Islet precursor cell (in vitro differentiated cells): ENCODE results near the gene SRP54.
"Not testable (repeated sequence)": the region's sequence is repeated elsewhere in the genome, so short reads cannot be mapped to it uniquely, and the experiment has no call there.

Experiments
- DNase-seq: peaks from one replicate; pipeline ENCODE4 v3.0.0-alpha.2; 2018

SRP54 gene

DNA sequence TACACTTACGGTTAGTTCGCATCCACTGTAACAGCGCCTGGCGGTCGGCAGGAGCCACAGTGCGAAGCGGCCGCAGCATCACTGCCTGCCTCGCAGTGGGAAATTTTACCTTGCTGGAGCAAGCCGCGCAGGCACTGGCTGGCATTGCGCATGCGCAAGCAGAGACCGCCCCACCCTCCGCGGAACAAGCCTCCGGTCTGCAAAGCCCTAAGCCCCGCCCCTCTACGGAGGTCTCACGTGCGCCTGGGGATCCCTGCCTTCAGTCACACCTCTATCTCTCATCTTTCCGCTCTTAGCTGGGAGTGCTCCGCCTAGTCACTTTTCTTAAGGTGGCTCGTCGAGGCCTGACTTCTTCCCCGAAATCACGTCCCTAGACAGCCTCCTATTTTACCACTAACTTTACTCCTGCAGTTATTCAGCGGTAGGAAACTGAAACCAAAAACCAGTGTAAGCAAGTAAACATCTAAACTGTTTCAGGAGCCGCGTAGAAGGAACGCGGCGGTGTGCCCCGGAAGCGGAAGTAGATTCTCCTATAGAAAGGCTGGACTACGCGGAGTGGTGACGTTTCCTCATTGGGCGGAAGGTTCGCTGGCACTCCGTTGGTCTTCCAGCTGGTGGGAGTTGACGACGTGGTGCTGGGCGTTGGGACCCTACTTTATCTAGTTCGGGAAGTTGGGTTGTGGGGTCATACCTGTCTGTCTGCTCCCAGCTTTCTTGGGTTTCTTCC lies at the start of gene SRP54:
SRP54 (plus strand) TSS at position 572 of the 727 bp plus-strand sequence. CDS start 13,718 bp downstream, outside the sequence.
- DNase-seq, result peak; percentile 99

DNA sequence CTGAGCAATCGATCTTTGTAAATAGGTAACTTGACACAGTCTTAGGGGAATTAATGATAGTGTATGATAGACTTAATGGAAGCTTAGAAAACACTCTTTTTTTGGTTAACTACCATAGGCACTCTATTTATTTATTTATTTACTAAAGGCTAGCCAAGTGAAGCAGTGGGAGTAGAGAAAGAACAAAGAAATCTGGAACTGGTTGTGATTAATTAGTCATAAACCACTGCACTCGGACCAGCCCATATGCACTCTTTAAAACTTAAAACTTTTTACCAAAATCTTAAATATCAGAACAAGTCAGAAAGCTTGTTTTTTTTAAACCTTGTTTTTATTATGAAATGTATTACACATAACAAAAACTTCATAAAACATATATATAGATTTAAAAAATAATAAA lies 49.5 kb upstream of the SRP54 start:
- DNase-seq, result no peak

GRCh38 chr14:34935488-34935887 lies 47.3 kb upstream of the SRP54 start:
- no peak for DNase-seq

GRCh38 chr14:34937442-34937841 lies 45.4 kb upstream of the SRP54 start:
- no peak for DNase-seq

DNA sequence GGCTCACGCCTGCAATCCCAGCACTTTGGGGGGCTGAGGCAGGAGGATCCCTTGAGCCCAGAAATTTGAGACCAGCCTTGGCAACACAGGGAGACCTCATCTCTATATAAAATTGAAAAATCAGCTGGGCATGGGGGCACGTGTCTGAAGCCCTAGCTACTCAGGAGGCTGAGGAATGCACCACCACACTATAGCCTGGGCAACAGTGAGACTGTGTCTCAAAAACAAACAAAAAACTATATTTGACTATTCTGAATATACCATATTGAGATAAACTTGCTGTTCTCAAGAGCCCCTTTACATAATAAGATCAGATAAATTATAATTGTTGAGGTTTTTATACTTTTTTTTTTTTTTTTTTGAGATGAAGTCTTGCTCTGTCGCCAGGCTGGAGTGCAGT lies 44.9 kb upstream of the SRP54 start:
- DNase-seq, result no peak

DNA sequence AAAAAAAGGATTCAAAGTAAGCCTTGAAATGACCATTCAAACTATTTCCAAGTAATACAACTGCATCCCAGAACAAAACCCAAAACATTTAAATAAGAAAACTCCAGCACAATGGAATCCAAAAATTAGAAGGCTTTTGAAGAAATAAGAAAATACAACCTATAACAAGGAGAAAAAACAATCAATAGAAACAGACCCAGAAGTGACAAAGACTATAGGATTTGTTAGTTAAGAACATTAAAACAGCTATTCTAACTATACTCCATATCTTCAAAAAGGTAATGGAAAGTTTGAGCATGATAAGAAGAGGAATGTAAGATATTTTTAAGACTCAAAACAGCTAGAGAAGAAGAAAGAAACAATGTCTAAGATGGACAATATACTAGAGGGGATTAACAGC lies 39.3 kb upstream of the SRP54 start:
- DNase-seq, result no peak

GRCh38 chr14:34944744-34945143 lies 38.0 kb upstream of the SRP54 start:
- DNase-seq, result no peak

- no peak for DNase-seq
Observed at GRCh38 chr14:34946699-34947098, 36.1 kb upstream of the SRP54 start.

DNA sequence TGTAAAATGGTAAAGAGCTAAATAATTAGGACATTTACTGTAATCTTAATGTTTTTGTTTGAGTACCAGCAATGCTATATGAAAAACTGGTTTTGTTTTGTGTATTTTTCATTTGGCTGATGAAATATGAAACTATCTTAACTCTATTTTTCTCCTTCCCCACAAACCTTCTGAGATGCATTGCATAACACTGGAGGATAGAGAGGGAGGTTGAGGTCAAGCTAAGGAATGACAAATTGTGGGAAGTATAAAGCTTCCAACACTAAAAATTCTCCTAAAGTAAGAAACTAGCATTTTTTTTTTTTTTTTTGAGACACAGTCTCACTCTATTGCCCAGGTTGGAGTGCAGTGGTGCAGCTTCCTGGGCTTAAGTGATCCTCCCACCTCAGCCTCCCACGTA lies 31.5 kb upstream of the SRP54 start:
- no peak for DNase-seq

DNA sequence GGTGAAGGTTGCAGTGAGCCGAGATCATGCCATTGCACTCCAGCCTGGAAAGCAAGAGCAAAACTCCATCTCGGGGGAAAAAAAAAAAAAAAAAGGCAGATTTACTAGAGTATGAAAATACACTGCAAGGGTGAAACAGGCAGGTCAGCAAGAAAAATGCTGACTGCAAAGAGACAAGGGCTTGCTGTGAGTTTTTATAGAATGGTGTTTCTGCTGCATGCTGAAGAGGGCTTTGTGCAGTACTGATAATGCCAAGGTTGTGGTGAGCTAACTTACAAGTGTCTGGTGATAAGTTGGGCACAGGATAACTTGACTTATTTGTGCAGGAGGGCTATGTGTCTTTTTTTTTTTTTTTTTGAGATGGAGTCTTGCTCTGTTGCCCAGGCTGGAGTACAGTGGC lies 25.9 kb upstream of the SRP54 start:
- DNase-seq, result no peak

DNA sequence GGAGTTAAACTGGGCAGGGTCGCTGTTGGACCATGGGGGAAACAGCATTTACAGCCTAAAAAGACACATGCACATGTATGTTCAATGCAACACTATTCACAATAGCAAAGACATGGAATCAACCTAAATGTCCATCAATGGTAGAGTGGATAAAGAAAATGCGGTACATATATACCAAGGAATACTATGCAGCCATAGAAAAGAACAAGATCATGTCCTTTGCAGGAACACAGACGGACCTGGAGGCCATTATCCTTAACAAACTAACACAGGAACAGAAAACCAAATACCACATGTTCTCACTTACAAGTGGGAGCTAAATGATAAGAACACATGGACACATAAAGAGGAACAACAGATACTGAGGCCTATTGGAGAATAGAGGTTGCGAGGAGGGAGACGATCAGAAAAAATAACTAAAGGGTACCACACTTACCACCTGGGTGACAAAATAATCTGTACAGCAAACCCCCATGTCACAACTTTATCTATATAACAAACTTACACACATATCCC lies 25.0 kb upstream of the SRP54 start:
- no peak for DNase-seq

- not testable (repeated sequence) for DNase-seq
Observed at GRCh38 chr14:34962106-34962505, 20.7 kb upstream of the SRP54 start.

DNA sequence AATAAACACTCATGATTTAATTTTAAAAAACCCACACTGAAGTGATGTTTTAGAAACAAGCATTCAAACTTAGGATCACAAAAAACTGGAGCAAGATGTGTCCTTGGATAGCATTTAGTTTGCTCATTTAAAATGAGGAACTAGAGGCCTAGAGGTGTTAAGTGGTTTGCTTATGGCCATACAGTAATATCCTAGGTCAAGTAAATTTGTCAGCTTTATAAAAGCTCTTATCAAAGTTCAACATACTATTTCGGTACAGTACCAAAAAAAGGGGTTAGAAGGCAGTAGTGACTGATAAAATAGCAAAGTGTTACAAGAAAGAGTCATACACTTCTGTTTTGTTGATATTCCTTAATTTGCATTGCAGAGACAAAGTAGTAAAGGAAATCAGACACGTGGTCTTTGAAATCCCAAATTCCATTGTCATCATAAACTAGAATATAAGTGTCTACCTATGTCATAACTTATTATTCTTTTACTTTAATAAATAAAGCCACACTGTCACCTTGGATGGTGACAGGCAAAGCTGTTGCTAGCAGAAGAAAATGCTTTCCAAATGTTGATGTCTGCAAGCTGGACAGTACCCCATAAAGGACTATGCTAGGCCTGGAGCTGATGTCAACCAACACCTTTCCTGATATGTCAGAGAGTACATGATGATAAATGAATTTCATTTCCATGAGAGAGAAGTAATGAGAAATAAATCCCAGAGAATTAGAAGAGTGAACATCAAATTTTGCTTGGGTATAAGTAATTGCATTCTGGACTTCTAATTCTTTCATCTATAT lies 17.6 kb upstream of the SRP54 start:
- DNase-seq, result no peak

DNA sequence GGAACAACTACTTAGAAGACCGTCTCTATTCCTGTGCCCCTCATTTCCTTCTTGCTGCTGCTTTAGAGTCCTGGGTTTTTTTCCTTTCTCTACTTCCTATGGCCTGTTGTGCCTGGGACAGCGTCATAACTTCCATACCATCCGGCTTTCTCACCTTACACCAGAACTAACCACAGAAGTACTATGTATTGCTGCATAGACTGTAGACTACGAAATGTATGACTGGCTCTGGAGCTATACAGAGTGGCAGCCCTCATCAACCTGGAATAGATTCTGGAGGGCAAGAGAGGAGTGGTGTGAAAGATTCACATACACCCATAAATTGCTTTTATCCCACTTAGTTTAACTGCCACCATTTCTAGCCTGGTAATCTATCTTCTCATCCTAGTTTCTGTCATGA lies 16.9 kb upstream of the SRP54 start:
- DNase-seq, result no peak

DNA sequence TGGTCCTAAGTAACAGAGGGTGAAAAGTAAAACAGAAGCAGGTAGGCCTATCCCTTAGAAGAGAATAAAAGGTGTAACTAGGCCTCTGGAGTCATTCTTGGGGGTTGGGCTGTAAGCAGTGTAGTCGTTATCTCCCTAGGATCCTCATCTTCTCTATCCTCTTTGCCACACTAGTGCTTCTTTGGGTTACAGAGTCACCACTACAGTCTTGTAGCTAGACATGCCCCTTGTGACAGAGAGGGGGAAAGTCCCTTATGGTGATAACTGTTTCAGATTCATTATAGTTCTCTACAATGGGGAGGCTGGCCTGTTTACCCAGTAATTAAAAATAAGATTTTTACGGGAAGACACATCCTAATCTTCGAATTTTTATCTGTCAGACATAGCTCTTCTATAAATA lies 16.4 kb upstream of the SRP54 start:
- no peak for DNase-seq

- no peak for DNase-seq
Observed at GRCh38 chr14:34970665-34971064, 12.1 kb upstream of the SRP54 start.

GRCh38 chr14:34971381-34971780 lies 11.4 kb upstream of the SRP54 start:
- no peak for DNase-seq

DNA sequence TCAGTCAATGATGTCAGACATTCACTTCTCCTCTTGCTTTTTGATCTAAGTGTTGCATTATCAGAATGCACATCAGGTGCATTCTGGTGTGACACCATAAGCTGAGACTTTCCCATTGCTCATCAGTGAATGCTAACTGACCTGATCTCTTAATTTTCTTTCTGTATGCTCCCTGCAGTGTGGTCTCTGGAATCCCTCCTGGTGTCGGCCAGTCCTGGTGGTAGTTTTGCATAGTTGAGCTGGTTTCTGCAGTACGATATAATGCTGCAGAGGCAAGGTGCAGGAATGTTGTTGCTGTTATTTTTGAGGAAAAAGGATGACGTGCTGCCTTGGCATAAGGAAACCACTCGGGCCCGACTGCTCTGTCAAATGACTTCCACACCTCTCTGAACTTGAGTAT lies 11.0 kb upstream of the SRP54 start:
- DNase-seq, result no peak

GRCh38 chr14:34978444-34978843 lies 4.3 kb upstream of the SRP54 start:
- no peak for DNase-seq

GRCh38 chr14:34980337-34980900 lies 2.4 kb upstream of the SRP54 start:
- no peak for DNase-seq

DNA sequence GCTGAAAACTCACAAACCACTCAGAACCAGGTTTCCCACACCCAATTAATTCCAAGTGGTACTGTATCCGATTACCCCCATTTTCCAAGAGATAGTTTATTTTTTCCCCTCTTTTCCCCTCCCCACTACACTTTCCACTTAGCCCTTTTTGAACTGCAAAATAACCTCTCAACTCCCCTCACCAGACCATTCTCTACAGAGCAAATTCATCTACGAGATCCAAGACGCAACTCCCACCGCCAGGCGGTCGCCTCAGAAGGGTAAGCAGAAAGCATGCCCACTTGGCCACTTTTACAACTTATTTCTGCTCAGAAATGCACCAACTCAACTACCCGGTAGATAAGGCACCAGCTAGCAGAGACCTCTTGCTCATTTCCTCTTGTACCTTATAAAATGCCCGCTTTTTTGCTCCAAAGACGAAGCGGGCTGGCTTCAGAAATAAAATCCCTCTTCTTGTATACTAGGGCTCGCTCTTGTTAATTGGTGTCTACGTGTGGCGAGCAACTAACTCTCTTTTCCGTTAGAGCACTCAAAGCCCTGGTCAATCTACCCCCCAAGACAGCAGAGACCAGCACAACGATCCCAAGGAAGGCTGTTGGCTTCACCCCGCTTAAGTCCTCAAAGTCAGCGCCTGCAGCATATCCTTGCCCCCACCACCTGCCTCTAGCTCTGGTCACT lies 910 bp upstream of the SRP54 start:
- peak; percentile 71 for DNase-seq

- DNase-seq, result no peak
Observed at GRCh38 chr14:34983148-34983760, 462 bp downstream of the SRP54 start.

GRCh38 chr14:34983786-34984185 lies 994 bp downstream of the SRP54 start:
- DNase-seq, result no peak
